ENCODE data around the gene SLC25A22.

Gene SLC25A22

DNA sequence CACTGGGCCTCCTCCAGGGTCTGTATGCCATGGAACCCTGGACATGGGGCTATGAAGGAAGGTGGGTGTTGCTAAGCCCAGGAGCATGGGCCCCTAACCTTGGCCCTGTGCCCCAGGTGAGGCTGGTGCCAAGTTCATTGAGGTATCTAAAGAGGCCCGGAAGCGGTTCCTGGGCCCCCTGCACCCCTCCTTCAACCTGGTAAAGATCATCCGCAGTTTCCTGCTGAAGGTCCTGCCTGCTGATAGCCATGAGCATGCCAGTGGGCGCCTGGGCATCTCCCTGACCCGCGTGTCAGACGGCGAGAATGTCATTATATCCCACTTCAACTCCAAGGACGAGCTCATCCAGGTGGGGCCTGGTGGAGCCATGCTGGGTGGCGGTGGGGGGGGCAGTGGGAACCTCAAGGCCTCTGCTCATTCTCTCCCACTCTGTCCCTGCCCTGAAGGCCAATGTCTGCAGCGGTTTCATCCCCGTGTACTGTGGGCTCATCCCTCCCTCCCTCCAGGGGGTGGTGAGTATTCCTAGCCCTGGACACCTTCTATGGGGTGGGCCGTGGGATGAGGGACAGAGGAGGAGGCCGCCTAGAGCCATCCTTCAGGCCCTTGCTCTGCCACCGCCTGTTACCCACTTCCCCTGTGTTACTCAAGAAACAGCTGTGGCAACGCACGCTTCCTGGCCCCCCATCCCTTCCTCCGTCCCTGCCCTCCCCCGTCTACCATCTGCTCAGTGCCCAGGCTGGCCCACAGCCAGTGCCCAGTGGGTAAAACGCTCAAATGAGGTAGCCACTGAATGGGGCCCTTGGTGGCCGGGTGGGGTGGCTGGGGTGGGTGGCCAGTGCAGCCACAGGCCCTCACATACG, 23.7 kb upstream of the SLC25A22 start:
- DNase-seq (ENCODE audit: low spot score), result no peak

DNA sequence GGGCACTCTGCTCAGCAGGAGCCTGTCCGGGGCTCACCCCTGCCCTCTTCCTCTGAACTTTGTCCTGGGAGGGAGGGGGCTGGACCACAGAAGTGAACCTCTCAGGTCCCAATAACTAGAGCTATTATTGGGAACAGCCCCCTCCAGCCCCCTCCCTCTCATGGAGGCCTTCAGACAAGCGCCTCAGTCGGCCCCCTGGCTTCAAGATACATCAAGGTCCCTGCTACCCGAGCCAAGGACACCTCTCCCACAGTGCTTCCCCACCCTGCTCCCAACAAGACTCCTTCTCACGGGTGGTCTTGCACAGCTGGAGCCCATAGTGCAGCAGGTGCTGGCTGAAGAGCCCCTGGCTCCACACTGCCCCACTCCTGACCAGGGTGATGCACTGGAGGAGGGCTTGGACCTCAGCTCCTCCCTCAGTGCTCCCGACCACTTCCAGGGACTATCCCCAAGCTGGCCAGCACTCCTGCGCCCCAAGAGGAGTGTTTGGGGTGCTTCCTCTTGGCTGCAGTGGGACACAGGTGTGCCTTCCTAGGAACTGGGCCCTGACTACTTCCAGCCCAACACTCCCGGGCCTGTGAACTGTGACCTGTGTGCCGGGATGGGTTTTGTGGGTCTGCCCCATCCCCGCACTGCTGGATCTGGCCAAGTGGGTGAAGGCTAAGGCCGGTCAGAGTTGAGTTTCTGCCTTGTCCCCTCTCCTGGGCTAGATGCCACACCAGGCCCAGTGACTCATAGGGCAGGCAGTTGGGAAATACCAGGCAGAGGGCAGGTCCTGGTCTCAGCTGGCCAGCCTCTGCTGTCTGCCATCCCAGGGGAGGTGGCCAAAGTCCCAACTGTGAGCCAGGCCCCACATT, 22.8 kb upstream of the SLC25A22 start:
- peak; percentile 35 for DNase-seq (ENCODE audit: low spot score)

DNA sequence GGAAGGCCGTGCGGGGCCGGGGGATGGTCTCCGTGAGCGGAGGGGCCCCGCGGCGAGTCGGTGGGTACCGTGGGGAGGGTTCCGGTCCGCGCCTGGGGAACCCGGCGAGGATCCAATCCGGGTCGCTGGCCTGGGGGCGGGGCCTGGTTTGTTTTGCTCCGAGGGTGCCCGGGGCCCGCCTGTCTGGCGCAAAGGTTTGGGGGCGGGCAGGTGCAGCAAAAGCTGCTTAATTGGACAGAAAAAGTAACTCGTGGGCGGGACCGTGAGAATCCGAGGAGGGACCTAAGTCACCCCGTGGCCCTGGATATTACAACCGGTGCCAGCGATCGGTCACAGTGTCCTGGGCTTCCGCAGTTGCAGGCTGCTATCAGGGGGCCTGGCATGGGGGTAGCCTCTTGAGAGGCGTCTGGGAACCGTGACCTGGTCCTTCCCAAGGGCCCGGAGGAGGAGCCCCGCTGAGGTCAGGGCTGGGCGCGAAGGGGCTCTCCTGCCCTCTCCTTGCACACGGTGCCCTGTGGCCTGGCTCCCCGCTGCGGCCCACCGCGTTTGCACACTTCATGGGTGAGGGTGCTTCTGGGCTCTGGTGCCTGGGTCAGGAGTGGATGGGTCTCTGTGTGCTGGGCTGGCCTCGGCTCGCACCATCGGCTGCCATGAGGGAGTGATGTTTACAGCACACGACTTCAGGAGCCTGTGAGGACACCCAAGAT, 22.0 kb upstream of the SLC25A22 start:
- peak; percentile 93 for DNase-seq (ENCODE audit: low spot score)

DNA sequence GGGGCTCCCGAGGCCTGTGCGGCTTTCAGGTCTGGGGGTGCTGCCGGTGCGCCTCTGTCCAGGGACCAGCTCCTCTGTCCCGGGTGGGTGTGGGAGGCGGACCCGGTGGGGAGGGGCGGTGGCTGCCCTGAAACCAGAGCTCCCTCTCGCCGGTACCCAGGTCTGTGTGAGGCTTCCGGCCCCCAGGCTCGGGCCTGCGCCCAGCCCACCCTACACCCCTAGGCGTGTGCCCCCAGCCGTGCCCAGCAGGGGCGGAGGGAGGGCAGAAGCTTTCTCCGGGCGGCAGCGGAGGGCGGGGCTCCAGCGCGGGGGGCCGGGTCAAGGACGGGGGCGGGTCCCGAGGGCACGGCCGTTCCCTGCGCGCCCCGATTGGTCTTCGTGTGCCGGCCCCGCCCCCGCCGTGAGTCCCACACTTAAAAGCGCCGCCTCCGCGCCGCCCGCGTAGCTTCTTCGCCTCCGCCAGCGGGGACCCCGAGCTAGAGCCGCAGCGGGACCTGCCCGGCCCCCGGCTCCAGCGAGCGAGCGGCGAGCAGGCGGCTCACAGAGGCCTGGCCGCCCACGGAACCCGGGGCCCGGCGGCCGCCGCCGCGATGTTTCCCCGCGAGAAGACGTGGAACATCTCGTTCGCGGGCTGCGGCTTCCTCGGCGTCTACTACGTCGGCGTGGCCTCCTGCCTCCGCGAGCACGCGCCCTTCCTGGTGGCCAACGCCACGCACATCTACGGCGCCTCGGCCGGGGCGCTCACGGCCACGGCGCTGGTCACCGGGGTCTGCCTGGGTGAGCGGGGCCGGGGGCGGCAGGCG, 21.2 kb upstream of the SLC25A22 start:
- DNase-seq (ENCODE audit: low spot score), result peak; percentile 93

DNA sequence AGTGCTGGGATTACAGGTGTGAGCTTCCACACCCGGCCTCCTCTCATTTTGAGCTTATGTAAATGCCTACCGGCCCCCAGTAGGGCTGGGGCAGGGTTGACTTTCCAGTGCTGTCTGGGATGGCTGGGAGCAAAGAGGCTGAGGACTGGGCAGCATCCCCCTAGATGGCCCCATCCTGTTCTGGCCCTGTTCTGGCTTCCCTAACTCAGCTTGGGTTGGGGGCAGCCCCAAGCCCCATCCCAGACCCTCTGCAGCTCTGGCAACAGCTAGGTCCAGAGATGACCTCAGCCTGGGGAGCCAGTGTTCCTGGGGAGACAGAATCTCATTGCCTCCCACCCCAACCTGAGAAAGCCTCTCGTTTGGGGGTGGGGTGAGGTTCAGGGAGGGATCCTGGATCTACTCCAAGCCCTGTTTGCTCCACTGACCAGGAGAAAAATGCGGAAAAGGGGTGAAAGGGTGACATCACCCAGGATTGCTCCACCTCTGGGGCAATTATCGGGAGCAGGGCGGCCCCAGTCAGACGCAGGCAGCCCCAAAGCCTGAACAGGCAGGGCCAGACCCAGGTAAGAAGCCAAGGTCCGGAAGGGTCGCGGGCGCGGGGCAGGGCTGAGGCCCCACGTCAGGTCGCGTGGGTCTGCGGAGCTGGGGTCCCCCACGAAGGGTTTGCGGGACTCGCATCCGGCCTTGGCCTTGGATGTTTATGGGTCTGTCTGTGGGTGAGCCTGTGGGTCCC, 20.5 kb upstream of the SLC25A22 start, which contains the start of gene PNPLA2:
Gene PNPLA2 (plus strand): TSS at position 519 of the 733 bp plus-strand sequence. CDS start 805 bp downstream, outside the sequence.
- no peak for DNase-seq (ENCODE audit: low spot score)

DNA sequence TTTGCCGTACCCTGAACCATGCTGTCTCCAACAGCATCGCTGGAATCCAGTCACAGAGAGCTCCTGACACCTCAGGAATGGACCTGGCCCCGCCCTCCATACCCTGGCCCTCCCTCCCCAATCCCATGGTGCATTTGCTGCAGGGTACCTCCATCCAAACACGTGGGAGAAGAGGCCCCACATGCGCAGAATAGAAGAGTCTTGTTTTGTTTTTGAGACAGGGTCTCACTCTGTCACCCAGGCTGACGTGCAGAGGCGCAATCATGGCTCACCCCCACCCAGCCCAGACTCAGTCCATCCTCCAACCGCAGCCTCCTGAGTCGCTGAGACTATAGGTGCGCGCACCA, 18.3 kb upstream of the SLC25A22 start:
- no peak for DNase-seq (ENCODE audit: low spot score)

DNA sequence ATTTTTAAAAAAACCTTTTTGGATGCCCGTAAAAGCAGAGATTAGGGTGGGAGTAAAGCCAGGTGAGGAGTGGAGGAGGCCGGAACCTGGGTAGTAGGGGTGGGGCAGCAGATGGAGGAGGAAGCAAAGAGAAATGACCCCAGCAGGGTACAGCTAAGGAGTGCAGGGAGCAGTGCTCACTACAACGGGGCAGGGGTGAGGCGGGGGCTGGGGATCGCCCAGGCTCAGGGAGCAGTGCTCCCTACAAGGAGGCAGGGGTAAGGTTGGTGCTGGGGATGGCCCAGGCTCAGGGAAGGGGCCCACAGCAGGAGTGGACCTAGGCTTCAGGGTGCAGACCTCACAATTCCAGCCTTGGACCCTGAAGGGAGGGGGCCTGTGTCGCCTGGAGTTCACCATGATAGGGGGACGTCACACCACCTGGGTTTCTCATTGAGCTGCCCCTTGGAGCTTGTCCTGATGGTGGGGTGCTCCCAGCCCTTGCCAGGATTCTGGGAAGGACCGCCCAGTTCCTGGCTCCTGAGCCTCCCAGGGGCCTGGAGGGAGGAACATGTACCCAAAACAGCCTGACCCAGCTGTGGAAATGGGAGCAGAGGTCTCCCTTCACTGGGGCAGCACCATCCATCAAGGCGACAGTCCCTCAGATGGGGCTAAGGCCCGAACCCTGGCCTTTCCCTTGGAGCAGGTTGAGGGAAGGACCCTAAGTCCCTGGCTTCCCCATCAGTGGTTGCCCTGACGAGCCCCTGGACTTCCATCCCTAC, 17.8 kb upstream of the SLC25A22 start:
- no peak for DNase-seq (ENCODE audit: low spot score)

DNA sequence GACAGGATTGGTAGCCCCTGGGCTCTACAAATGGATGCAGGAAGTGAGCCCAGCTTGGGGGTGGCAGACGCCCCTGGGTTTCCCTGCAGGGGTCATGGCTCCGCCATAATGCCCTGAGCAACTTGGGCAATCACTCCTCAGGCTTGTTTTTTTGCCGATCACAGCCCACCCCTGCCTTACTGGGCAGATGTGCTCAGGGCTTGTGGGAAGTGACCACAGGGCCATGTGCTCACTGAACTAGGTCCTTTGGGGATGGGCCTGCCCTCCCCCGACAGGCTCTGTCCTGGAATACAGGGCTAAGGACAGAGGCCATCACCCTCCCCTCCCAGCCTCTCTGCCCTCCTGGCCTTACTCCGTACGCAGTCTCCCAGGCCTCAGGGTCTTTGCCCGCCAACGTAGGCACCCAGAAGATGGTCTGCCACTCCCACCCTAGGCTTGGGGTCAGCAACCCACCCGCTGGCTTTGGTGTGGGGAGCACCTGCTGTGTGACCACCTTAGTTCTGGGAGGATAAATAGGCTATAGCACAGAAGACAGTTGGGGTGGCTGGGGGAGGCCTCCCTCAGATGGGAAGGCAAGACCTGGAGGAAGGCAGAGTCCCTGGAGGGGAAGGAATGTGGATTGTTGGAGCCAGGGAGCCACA, 15.5 kb upstream of the SLC25A22 start:
- no peak for DNase-seq (ENCODE audit: low spot score)

DNA sequence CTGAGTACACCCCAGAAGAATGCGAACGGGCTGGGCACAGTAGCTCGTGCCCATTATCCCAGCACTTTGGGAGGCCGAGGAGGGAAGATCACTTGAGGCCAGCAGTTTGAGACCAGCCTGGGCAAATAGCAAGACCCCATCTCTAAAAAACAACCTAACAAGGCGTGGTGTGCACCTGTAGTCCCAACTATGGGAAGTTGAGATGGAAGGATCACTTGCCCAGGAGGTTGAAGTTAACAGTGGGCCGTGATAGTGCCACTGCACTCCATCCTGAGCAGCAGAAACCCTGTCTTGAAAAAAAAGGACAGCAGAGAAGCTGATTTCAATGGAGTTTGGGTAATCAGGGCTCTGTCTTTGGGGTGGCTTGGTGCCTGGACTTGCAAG, 15.0 kb upstream of the SLC25A22 start:
- DNase-seq (ENCODE audit: low spot score), result no peak

DNA sequence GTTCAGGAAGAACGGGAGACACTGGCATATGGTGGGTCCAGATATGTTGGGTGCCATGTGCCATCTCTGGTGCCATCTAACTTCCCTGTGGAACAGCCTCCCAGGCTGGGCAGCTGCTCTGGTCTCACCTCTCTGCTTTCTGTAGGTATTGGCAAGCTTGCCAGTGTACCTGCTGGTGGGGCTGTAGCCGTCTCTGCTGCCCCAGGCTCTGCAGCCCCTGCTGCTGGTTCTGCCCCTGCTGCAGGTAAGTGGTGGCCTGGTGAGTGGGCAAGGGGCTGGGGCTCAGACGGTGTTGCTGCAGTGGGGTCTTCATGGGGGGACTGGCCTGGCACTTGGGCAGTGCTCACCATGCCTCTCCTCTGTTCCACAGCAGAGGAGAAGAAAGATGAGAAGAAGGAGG, 14.3 kb upstream of the SLC25A22 start:
- DNase-seq (ENCODE audit: low spot score), result no peak

DNA sequence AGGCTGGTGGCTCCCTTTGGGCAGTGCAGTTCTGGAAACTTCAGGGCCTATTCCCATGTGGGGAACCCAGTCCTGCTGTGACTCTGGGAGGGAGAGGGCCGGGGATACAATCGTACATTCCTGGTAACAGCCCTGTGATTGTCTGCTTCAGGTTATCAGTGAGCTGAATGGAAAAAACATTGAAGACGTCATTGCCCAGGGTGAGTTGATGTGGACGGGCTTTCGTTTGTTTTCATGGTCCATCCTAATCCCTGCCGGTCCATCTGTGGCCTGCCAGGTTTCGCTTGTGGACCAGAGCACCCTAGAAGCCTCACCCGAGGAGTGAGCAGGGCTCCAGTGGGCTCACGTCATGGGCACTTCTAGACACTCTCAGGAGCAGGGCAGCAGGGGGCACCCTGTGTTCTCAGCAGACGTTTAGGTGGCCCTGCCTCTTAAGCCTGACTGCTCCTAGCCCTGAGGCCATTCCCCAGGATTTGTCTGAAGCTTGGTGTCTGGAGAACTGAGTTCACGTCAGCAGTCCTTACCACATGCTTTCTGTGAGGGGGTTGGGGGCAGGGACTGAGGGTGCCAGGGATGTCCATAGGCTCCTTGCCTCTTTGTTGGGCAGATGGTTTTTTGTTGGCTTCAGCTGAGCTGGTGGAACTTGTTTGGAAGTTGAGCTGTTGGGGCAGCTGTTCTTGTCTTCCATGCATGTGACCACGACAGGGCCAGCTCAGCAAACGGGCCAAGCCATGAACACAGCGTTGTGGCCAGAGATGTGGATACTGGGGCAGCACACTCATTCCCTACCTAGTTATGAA, 13.6 kb upstream of the SLC25A22 start:
- no peak for DNase-seq (ENCODE audit: low spot score)

DNA sequence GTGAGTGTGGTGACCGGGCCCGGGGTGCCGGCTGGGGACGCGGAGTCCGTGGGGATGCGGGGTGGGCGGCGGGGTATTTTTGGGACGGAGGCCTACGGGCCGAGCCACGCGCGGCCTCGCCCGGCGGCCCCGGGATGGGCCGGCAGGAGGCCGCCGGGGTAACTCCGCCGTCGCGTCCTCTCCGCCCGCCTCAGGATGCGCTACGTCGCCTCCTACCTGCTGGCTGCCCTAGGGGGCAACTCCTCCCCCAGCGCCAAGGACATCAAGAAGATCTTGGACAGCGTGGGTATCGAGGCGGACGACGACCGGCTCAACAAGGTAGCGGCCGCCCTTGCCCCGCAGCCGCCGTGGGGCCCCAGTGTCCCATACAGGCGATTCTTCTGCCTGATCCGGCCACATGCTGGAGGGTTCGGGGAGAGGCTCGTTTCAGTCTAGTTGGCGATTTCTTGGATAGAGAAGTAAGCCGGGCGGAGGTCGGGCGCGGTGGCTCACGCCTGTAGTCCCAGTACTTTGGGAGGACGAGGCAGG, 12.0 kb upstream of the SLC25A22 start:
- no peak for DNase-seq (ENCODE audit: low spot score)

DNA sequence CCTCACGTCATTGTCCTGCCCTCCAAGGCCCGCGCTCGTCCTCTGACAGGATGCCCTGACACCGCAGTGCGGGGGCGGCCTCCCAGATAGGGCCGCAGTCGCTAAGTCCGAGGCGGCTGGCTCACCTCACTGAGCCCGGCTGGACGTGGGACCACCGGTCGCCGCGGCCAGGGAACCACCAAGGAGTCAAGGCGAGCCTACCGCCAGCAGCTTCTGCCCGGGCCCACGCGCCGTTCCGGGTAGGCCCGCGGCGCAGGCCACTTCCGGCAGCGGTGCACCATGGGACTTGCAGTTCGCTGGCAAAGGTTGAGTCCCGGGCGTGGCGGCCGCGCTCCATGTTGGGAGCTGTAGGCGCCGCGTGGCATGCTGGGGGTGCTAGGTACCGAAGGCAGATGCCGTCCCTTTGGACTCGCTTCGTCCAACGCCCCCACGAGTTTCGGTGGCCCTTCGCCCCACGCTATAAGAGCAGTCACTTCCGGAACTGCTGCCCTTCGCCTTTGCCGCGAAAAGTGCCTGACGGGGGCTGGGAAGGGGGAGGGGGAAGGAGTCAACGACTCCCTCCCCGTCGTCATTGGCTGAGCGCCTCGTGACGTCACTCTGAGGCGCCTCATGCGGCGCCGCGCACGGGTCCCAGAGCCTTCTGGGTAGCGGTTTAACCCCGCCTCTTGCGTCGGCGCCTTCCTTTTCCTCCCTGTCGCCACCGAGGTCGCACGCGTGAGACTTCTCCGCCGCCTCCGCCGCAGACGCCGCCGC, 11.4 kb upstream of the SLC25A22 start, which contains the start of gene RPLP2:
Gene RPLP2 (plus strand): TSS at position 681 of the 753 bp plus-strand sequence. CDS start 268 bp downstream, outside the sequence.
- peak; percentile 99 for DNase-seq (ENCODE audit: low spot score)

DNA sequence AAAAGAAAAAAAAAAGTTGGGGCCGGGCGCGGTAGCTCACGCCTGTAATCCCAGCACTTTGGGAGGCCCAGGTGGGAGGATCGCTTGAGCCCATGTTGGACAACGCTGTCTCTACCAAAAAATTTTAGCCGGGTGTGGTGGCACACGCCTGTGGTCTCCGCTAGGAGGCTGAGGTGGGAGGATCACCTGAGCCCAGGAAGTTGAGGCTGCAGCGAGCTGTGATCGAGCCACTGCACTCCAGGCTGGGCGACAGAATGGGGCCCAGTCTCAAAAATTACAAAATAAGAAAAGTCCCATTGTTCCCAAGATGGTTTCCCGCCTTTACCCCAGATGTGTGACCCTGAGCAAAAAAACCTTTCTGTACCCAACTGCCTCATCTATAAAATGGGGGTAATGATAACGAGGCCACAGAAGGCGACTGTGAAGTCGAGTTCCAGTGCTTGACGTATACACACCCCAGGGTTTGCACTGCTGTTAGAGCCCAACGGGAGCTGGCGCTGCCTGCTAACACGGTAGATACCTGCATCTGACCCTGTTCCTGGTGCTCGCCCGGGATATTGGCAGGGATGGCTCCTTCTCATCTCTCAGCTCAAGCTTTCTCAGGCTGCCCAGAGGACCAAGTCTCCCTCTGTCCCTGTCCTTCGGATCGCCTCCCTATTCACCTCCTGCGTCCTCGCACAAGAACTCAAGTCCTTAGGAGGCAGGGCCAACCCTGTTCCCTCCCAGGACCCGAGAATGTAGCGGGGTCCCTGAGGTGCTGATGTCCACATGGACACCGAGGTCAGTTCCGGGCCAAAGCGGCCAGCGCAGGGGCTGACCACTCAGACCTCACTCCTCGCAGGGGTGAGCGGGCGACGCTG, 10.6 kb upstream of the SLC25A22 start:
- no peak for DNase-seq (ENCODE audit: low spot score)

DNA sequence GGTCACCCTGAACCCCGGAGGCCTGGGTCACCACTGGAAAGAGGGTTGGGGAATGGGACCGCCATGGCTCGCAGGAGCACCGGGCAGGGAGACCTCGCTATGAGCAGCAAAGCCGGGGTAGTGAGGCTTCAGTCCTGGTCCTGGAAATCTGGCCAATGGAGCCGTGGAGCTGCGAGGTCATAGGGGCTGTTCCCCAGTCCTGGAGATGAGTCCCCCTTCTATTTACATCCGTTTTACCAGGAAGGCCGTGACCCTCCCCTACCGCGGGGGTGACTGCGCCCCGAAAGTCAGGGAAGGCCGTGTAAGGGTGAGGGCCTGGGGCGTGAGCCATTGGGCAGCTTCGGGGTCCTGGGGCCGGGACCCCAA, 6.5 kb upstream of the SLC25A22 start:
- DNase-seq (ENCODE audit: low spot score), result no peak

DNA sequence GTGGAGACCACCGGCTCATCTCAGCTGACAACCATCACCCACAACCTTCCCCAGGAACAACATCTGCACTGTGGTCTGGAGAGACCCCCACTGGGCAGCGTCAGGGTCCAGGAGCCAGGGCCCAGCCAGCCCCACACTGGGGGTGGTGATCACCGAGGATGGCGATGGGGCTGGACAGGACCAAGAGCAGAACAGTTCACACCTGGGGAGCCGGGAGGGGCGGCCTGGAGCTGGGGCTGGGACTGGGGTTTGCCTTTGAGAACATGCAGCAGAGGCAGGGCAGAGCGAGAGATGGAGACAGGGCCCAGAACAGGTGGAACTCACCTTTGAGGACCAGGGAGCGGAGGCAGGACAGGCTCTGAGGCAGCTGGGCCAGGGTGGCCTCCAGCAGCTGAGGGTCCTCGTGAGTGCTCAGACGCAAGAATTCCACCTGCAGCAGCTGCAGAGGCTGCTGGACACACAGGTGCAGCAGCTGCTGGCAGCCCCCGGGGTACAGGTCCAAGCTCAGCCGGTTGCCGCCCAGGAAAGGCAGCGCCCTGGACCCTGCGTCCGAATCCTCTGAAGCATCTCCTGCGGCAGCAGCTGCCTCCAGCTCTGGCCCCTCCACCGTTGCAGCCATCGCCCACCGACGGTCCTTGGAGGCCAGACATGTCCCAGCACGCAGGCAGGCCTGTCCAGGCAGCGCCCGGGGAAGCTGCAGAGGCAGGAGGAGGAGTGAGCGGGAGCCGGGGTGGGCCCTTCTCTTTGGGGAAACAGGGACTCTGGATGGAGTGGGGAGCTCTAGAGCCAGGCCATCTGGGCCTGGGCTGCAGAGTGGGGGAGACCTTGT, 5.9 kb upstream of the SLC25A22 start:
- DNase-seq (ENCODE audit: low spot score), result no peak

Data from hematopoietic multipotent progenitor cell treated with erythropoietin and hydrocortisone succinate and interleukin-3 and kit ligand, for 17 days (in vitro differentiated cells).